NT2/D1 (cell line): Measurements from ENCODE around the gene MYBPC3.
"Not testable (repeated sequence)": the region's sequence is repeated elsewhere in the genome, so short reads cannot be mapped to it uniquely, and the experiment has no call there.

Experiments used
- DNase-seq: peaks from one replicate; pipeline ENCODE4 v3.0.0-alpha.2; 2011; ENCODE audit warnings: low read depth, low spot score
- H3K27me3 ChIP-seq: 2 replicates; pipeline ENCODE4 v1.6.0; 2011; ENCODE audit warnings: mild to moderate bottlenecking; ENCODE audit not compliant: insufficient read length, insufficient read depth
- H3K36me3 ChIP-seq: 2 replicates; pipeline ENCODE4 v1.6.1; 2011; ENCODE audit warnings: mild to moderate bottlenecking, low read length, mixed read lengths; ENCODE audit not compliant: insufficient read depth, insufficient read length
- H3K4me1 ChIP-seq: 2 replicates; pipeline ENCODE4 v1.5.1; 2011; ENCODE audit not compliant: insufficient read depth, insufficient read length
- H3K4me3 ChIP-seq: 2 replicates; pipeline ENCODE4 v1.5.1; 2011; ENCODE audit warnings: low read depth; ENCODE audit not compliant: insufficient read length
- H3K9ac ChIP-seq: 2 replicates; pipeline ENCODE4 v1.6.0; 2011; ENCODE audit warnings: low read depth; ENCODE audit not compliant: insufficient read length
- H3K9me3 ChIP-seq: 2 replicates; pipeline ENCODE4 v1.5.1; 2011; ENCODE audit warnings: mild to moderate bottlenecking, low read length; ENCODE audit not compliant: insufficient read depth
- SUZ12 ChIP-seq: IDR thresholded peaks from 2 replicates; pipeline ENCODE4 v1.6.1; 2011; ENCODE audit not compliant: insufficient read length, insufficient read depth; ENCODE audit errors: extremely low read depth
- YY1 ChIP-seq: IDR thresholded peaks from 2 replicates; pipeline ENCODE4 v1.6.1; 2011; ENCODE audit not compliant: insufficient read length, insufficient read depth
- ZNF274 ChIP-seq: IDR thresholded peaks from 2 replicates; pipeline ENCODE4 v1.6.1; 2011; ENCODE audit warnings: mild to moderate bottlenecking, low read depth, low read length

MYBPC3 gene

DNA sequence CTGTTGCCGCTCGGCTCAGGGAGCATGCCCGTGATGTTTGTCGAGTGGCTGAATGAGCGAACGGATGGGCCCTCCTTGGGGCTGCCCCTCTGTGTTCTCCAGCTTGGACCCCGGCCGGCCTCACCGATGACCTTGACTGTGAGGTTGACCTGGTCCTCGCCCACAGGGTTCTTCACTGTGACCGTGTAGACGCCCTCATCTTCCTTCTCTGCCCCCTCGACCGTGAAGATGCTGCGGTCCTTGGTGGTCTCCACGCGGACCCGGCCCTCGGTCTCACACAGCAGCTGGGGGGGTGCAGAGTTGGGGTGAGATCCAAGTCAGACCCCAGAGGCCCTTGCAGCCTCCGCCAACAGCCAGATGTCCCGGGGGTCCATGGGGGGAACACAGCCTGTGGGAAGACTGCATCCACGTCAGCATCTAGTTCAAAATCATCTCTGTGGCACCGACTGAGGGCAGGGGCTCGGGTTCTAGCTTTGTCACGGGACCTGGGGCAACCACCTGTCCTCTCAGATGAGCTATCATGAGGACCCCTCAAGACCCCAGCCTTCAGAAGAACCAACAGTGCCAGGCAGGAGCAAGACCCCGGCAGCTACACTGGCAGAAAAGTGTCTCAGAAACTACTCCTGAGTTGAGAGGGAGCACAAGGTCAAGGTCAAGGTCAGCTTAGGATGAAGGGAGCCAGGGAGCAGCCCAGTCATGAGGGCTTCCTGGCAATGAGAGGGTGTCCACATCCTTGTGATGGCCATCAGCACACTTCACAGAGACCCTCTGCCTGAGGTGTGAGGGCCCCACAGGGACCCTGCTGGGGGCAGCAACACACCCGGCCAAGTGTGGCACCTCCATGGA, 13.9 kb downstream of the MYBPC3 start:
- Histone ChIP-seq H3K27me3 (no peaks in the 10 kb centered on the region), H3K9ac (no peak overlapping the region), H3K4me1 (peaks cover 4% of the 10 kb centered on the region), H3K36me3 (no peaks in the 10 kb centered on the region), H3K4me3 (no peak overlapping the region), H3K9me3 (no peaks in the 10 kb centered on the region)
- TF ChIP-seq SUZ12, result no peak
- TF ChIP-seq YY1, result no peak
- TF ChIP-seq ZNF274, result no peak
- no peak for DNase-seq

DNA sequence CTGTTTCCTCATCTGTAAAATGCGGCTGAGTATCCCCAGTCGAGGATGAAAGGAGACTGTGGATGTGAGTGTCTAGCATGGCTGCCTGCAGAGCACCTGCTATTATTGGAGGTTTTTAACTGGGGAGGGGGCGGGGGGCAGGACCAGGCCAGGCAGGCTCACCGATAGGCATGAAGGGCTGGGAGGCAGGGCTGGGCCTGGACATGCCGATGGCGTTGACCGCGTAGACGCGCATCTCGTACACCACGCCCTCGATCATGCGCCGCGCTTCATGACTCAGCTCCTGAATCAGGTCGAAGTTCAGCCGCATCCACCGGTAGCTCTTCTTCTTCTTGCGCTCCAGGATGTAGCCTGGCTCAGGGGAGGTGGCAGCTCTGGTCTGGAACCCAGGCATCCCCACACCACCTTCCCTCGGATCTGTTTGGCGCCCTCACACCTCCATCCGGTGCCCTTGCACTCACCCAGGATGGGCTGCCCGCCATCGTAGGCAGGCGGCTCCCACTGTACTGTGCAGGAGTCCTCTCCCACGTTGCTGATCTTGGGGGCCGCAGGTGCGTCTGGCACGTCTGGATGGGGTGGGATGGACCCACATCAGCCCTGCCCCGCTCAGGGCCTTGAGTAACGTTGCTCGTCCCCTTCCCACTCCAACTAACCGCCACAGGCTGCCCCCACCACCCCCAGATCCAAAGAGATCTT, 15.1 kb downstream of the MYBPC3 start:
- no peak for DNase-seq
- Histone ChIP-seq H3K9ac (no peak overlapping the region), H3K4me3 (no peak overlapping the region)

DNA sequence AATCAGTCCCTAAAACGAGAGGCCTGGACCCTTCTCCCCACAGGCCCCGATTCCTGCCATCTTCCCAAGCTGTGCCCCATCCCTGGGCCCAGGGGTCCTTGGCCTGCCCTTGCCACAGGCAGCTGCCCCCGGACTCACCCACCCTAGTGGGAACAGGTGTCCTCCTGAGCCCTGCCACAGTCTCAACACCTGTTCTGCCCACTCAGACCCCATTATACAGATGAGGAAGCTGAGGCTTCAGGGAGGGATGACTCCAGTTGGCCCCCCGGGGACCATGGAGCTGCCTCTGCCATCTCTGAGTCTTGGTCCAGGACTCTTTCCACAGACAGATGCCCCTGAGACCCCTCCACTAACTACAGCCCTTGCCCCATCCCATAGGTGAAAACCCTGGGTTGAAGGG, 15.9 kb downstream of the MYBPC3 start:
- Histone ChIP-seq H3K36me3 (peaks cover 6% of the 10 kb centered on the region), H3K4me1 (peaks cover 4% of the 10 kb centered on the region), H3K4me3 (no peak overlapping the region), H3K9ac (no peak overlapping the region), H3K27me3 (no peaks in the 10 kb centered on the region), H3K9me3 (no peaks in the 10 kb centered on the region)
- DNase-seq, result no peak
- TF ChIP-seq ZNF274, result no peak
- no peak for TF ChIP-seq YY1
- TF ChIP-seq SUZ12, result no peak

More for the DNA sequence above, 15.1 kb downstream of the MYBPC3 start:
- Histone ChIP-seq H3K4me1 (peaks cover 4% of the 10 kb centered on the region), H3K36me3 (no peaks in the 10 kb centered on the region), H3K27me3 (no peaks in the 10 kb centered on the region), H3K9me3 (no peaks in the 10 kb centered on the region)
- no peak for TF ChIP-seq YY1
- no peak for TF ChIP-seq SUZ12
- TF ChIP-seq ZNF274, result no peak

DNA sequence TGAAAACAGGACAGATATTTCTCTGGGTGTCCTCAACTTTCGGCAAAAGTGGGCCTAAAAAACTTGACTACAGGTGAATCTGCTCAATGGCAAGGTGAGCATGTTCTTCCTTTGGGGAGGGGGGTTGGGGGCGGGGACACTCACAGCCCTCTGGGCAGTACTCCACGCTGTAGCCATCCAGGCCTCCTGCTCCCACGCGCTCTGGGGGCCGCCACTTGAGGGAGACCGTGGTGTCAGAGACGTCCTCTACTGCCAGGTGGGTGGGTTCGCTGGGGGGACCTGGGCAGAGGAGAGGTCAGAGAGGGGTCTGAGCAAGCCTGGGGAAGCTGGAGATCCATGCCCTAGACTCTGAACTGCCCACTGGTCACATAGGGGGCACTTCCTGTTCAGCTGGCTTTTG, 16.8 kb downstream of the MYBPC3 start:
- Histone ChIP-seq H3K9me3 (no peaks in the 10 kb centered on the region), H3K9ac (no peak overlapping the region), H3K36me3 (peaks cover 9% of the 10 kb centered on the region), H3K4me3 (no peak overlapping the region), H3K27me3 (no peaks in the 10 kb centered on the region), H3K4me1 (peaks cover under 1% of the 10 kb centered on the region)
- no peak for DNase-seq
- TF ChIP-seq ZNF274 (no peak), SUZ12 (no peak), YY1 (no peak)

DNA sequence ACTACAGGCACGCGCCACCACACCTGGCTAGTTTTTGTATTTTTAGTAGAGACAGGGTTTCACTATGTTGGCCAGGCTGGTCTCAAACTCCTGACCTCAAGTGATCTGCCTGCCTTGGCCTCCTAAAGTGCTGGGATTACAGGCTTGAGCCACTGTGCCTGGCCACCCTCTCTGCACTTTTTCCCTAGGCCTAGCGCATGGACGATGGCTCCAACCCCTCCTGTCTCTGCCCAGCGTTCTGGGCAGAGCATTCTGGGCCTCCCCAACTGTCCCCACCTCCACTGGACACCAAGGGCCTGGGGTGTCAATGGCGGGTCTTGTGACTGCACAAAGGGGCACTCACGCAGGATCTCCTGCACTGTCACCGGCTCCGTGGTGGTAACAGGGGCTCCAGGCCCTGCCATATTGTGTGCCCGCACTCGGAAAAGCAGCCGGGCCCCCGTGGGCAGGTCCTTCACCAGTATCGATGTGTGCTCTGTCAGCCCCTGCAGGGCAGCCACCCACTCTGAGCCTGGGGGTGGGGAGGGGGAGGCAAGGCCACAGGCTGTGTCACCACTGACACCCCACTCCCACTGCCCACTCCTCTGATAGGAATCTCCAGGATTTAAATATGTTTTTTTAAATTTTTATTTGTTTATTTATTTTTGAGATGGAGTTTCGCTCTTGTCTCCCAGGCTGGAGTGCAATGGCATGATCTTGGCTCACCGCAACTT, 17.6 kb downstream of the MYBPC3 start:
- not testable (repeated sequence) for H3K9me3 ChIP-seq, H3K4me1 ChIP-seq

GRCh38 chr11:47333886-47334443, 18.5 kb downstream of the MYBPC3 start:
- peaks cover 24% of the 10 kb centered on the region for H3K36me3 ChIP-seq
- no peak for DNase-seq
- H3K27me3 ChIP-seq, result no peaks in the 10 kb centered on the region
- H3K9me3 ChIP-seq, result no peaks in the 10 kb centered on the region
- no peak for TF ChIP-seq SUZ12
- TF ChIP-seq ZNF274, result no peak
- no peak for TF ChIP-seq YY1
- H3K9ac ChIP-seq, result no peak overlapping the region
- peaks cover 1% of the 10 kb centered on the region for H3K4me1 ChIP-seq
- no peak overlapping the region for H3K4me3 ChIP-seq

More for the DNA sequence above, 17.6 kb downstream of the MYBPC3 start:
- peaks cover 16% of the 10 kb centered on the region for H3K36me3 ChIP-seq
- not testable (repeated sequence) for H3K9ac ChIP-seq, H3K4me3 ChIP-seq, DNase-seq, H3K27me3 ChIP-seq

DNA sequence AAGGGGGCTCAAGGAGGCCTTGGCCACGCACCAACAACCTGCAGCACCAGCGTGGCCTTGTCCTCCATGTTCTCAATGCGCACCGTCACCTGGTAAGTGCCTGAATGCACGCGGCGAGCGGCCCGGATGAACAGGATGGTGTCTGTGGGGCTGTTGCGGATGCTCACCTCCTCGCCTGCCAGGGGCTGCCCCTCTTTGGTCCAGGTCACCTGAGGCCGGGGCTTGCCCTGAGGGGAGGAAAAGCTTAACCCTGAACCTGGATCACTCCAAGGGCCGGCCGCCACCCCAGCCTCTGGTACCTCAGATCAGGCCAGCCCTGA, 19.0 kb downstream of the MYBPC3 start:
- Histone ChIP-seq H3K9ac (no peak overlapping the region), H3K36me3 (peaks cover 29% of the 10 kb centered on the region), H3K4me3 (no peak overlapping the region), H3K9me3 (no peaks in the 10 kb centered on the region), H3K27me3 (no peaks in the 10 kb centered on the region), H3K4me1 (peaks cover 1% of the 10 kb centered on the region)
- no peak for DNase-seq
- TF ChIP-seq YY1, result no peak
- TF ChIP-seq ZNF274, result no peak
